Liver (tissue), 9 donors: ENCODE results near the gene GLRA3. TPM values are rescaled to one million over a fixed set of nuclear protein-coding genes. Genes with fewer than 3 reads are reported as not detected.

ENCODE experiments used
- DNase-seq: peaks from one replicate; pipeline ENCODE4 v3.0.0-alpha.2; 2017; ENCODE audit warnings: low spot score
- H3K27ac ChIP-seq, 2 donors: one replicate each; pipeline ENCODE4 v1.7.0; 2013; ENCODE audit warnings: inconsistent platforms in 2 of 2, low read length in 2 of 2, control low read depth in 1 of 2, low read depth in 1 of 2, mild to moderate bottlenecking in 1 of 2
- H3K27me3 ChIP-seq, 4 donors: one replicate each; pipeline versions ENCODE4 v1.6.1 to v1.7.0; 2013; ENCODE audit warnings: low read length in 3 of 4, inconsistent platforms in 1 of 4, mild to moderate bottlenecking in 1 of 4, moderate library complexity in 1 of 4; ENCODE audit not compliant: control insufficient read depth in 4 of 4, insufficient read depth in 4 of 4
- H3K36me3 ChIP-seq, 4 donors: one replicate each; pipeline versions ENCODE4 v1.6.1 to v1.7.0; 2013; ENCODE audit warnings: low read length in 3 of 4, mild to moderate bottlenecking in 3 of 4, low read depth in 1 of 4, moderate library complexity in 1 of 4; ENCODE audit not compliant: control insufficient read depth in 4 of 4, insufficient read depth in 3 of 4
- H3K4me1 ChIP-seq, 4 donors: one replicate each; pipeline versions ENCODE4 v1.6.1 to v1.7.0; 2013; ENCODE audit warnings: low read length in 3 of 4, mild to moderate bottlenecking in 3 of 4, moderate library complexity in 1 of 4; ENCODE audit not compliant: control insufficient read depth in 4 of 4, insufficient read depth in 4 of 4
- H3K4me3 ChIP-seq, 3 donors: one replicate each; pipeline versions ENCODE4 v1.6.1 to v1.7.0; 2013; ENCODE audit warnings: low read length in 3 of 3, control low read depth in 1 of 3, low read depth in 1 of 3, mild to moderate bottlenecking in 1 of 3
- H3K9ac ChIP-seq, 2 donors: one replicate each; pipeline ENCODE4 v1.7.0; 2013; ENCODE audit warnings: low read length in 2 of 2, mild to moderate bottlenecking in 2 of 2, moderate library complexity in 2 of 2, control low read depth in 1 of 2, low read depth in 1 of 2
- H3K9me3 ChIP-seq, 4 donors: one replicate each; pipeline versions ENCODE4 v1.6.1 to v1.7.0; 2013; ENCODE audit warnings: low read length in 3 of 4; ENCODE audit not compliant: control insufficient read depth in 4 of 4
- ATF3 ChIP-seq: IDR thresholded peaks from 2 replicates; pipeline ENCODE4 v1.6.1; 2016; ENCODE audit warnings: antibody characterized with exemption
- CTCF ChIP-seq: fragments of 150-350 bp; IDR thresholded peaks from 2 replicates; pipeline ENCODE4 v1.5.1; 2017; ENCODE audit warnings: improper control_type of control experiment, low read depth, low read length; ENCODE audit not compliant: missing input control
- EGR1 ChIP-seq, 2 donors: IDR thresholded peaks; 2 replicates each; pipeline ENCODE4 v1.6.1; 2016 to 2018; ENCODE audit warnings: antibody characterized with exemption in 2 of 2, low read depth in 2 of 2
- FOXA1 ChIP-seq: IDR thresholded peaks from 2 replicates; pipeline ENCODE4 v1.6.1; 2016; ENCODE audit warnings: antibody characterized with exemption
- FOXA2 ChIP-seq: IDR thresholded peaks from 2 replicates; pipeline ENCODE4 v1.6.1; 2016; ENCODE audit warnings: antibody characterized with exemption
- GABPA ChIP-seq, 2 donors: IDR thresholded peaks in 1 of 2; conservative IDR thresholded peaks in 1 of 2; 2 replicates each; pipeline ENCODE4 v1.6.1; 2016; ENCODE audit warnings: antibody characterized with exemption in 2 of 2, mild to moderate bottlenecking in 1 of 2, moderate library complexity in 1 of 2
- HNF4A ChIP-seq, 2 donors: conservative IDR thresholded peaks; 2 replicates each; pipeline ENCODE4 v1.6.1; 2016; ENCODE audit warnings: antibody characterized with exemption in 2 of 2, mild to moderate bottlenecking in 2 of 2
- HNF4G ChIP-seq: IDR thresholded peaks from 2 replicates; pipeline ENCODE4 v1.6.1; 2016; ENCODE audit warnings: antibody characterized with exemption
- JUND ChIP-seq, 2 donors: IDR thresholded peaks; 2 replicates each; pipeline ENCODE4 v1.6.1; 2016; ENCODE audit warnings: antibody characterized with exemption in 2 of 2
- NR2F2 ChIP-seq: IDR thresholded peaks from 2 replicates; pipeline ENCODE4 v1.6.1; 2016; ENCODE audit warnings: antibody characterized with exemption
- RAD21 ChIP-seq, 2 donors: IDR thresholded peaks; 2 replicates each; pipeline ENCODE4 v1.6.1; 2016; ENCODE audit warnings: antibody characterized with exemption in 2 of 2, mild to moderate bottlenecking in 2 of 2
- RXRA ChIP-seq, 2 donors: IDR thresholded peaks; 2 replicates each; pipeline ENCODE4 v1.6.1; 2017 to 2018; ENCODE audit warnings: antibody characterized with exemption in 2 of 2, mild to moderate bottlenecking in 1 of 2
- SP1 ChIP-seq: IDR thresholded peaks from 2 replicates; pipeline ENCODE4 v1.6.1; 2018; ENCODE audit warnings: antibody characterized with exemption, mild to moderate bottlenecking
- TAF1 ChIP-seq: conservative IDR thresholded peaks from 2 replicates; pipeline ENCODE4 v1.6.1; 2016; ENCODE audit warnings: antibody characterized with exemption, mild to moderate bottlenecking
- YY1 ChIP-seq: IDR thresholded peaks from 2 replicates; pipeline ENCODE4 v1.6.1; 2016; ENCODE audit warnings: antibody characterized with exemption, mild to moderate bottlenecking
- WGBS: extraction: QIAGEN DNeasy Blood & Tissue Kit; methylation state at CpG from one replicate; pipeline ENCODE4 v1.1.7; 2013; 5-methylcytosine and 5-hydroxymethylcytosine counted together
- polyA plus RNA-seq, 2 donors: library from polyadenylated mRNA; stranded (reverse) in 1 of 2; unstranded in 1 of 2; fragments of 200-250 nt in 1 of 2; fragments of >200 nt in 1 of 2; fragmentation: Nextera tagmentation in 1 of 2; extraction: Ambion mirVana in 1 of 2; gene quantifications; one replicate each; pipeline versions ENCODE4 v1.2.1 to v1.2.3, GENCODE V29; 2013 to 2015
- total RNA-seq, 2 donors: library from RNA; depleted of rRNA; stranded (reverse); fragments of >200 nt; gene quantifications; one replicate each; pipeline ENCODE4 v1.2.3, GENCODE V29; 2014
- TF ChIP-seq, protein P1 (sequence below): IDR thresholded peaks from 2 replicates; pipeline ENCODE4 v1.6.1; 2016; ENCODE audit warnings: antibody characterized with exemption, mild to moderate bottlenecking
- TF ChIP-seq, protein P2 (sequence below): IDR thresholded peaks from 2 replicates; pipeline ENCODE4 v1.6.1; 2016; ENCODE audit warnings: antibody characterized with exemption
- TF ChIP-seq, protein P3 (sequence below): IDR thresholded peaks from 2 replicates; pipeline ENCODE4 v1.6.1; 2016; ENCODE audit warnings: antibody characterized with exemption
- donor health status: healthy.
- donor health status: healthy.
- donor health status: healthy.
- donor health status: healthy.
- donor health status: healthy.

Gene GLRA3
- total and polyA plus RNA-seq, 4 donors, result not detected

DNA sequence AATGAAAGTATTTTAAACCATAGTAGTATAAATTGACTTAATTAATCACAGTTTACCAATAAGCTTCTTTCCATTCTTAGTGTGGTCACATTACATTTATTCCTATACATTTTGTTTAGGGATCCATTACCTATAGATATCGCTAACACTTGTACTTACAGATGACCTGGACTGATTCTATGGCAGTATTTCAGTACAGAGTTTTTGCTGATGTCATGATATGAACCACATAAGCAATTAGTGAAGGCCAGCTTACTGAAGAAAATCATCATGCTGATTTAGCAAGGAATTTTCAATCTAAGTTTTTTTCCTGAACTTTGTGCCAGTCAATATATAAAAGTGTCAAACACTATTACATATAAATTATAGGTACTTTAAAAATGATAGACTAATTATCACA, 193.3 kb downstream of the GLRA3 start:
- Histone ChIP-seq H3K4me1 (peaks cover 0 to 3% (median 0%) of the 10 kb centered on the region in 4 donors), H3K27ac (no peak overlapping the region), H3K9me3 (no peaks in the 10 kb centered on the region), H3K27me3 (no peaks in the 10 kb centered on the region), H3K4me3 (no peak overlapping the region), H3K36me3 (no peaks in the 10 kb centered on the region), H3K9ac (no peak overlapping the region)
- TF ChIP-seq CTCF (no peak), HNF4A (conservative IDR thresholded peaks at IDR 0.05) (no peak), RXRA (IDR thresholded peaks at IDR 0.05) (no peak), FOXA2 (no peak), FOXA1 (no peak), SP1 (no peak), JUND (IDR thresholded peaks at IDR 0.05) (no peak), ATF3 (no peak), GABPA (IDR thresholded peaks at IDR 0.05 in 1 of 2, conservative IDR thresholded peaks at IDR 0.05 in 1 of 2) (no peak), NR2F2 (no peak), TAF1 (no peak), YY1 (no peak), RAD21 (IDR thresholded peaks at IDR 0.05) (no peak), EGR1 (IDR thresholded peaks at IDR 0.05; ENCODE audit: low read depth in 2 of 2) (no peak), HNF4G (no peak)
- TF ChIP-seq, protein P1, sequence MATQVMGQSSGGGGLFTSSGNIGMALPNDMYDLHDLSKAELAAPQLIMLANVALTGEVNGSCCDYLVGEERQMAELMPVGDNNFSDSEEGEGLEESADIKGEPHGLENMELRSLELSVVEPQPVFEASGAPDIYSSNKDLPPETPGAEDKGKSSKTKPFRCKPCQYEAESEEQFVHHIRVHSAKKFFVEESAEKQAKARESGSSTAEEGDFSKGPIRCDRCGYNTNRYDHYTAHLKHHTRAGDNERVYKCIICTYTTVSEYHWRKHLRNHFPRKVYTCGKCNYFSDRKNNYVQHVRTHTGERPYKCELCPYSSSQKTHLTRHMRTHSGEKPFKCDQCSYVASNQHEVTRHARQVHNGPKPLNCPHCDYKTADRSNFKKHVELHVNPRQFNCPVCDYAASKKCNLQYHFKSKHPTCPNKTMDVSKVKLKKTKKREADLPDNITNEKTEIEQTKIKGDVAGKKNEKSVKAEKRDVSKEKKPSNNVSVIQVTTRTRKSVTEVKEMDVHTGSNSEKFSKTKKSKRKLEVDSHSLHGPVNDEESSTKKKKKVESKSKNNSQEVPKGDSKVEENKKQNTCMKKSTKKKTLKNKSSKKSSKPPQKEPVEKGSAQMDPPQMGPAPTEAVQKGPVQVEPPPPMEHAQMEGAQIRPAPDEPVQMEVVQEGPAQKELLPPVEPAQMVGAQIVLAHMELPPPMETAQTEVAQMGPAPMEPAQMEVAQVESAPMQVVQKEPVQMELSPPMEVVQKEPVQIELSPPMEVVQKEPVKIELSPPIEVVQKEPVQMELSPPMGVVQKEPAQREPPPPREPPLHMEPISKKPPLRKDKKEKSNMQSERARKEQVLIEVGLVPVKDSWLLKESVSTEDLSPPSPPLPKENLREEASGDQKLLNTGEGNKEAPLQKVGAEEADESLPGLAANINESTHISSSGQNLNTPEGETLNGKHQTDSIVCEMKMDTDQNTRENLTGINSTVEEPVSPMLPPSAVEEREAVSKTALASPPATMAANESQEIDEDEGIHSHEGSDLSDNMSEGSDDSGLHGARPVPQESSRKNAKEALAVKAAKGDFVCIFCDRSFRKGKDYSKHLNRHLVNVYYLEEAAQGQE, result no peak
- TF ChIP-seq, protein P2, sequence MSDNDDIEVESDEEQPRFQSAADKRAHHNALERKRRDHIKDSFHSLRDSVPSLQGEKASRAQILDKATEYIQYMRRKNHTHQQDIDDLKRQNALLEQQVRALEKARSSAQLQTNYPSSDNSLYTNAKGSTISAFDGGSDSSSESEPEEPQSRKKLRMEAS, result no peak
- TF ChIP-seq, protein P3, sequence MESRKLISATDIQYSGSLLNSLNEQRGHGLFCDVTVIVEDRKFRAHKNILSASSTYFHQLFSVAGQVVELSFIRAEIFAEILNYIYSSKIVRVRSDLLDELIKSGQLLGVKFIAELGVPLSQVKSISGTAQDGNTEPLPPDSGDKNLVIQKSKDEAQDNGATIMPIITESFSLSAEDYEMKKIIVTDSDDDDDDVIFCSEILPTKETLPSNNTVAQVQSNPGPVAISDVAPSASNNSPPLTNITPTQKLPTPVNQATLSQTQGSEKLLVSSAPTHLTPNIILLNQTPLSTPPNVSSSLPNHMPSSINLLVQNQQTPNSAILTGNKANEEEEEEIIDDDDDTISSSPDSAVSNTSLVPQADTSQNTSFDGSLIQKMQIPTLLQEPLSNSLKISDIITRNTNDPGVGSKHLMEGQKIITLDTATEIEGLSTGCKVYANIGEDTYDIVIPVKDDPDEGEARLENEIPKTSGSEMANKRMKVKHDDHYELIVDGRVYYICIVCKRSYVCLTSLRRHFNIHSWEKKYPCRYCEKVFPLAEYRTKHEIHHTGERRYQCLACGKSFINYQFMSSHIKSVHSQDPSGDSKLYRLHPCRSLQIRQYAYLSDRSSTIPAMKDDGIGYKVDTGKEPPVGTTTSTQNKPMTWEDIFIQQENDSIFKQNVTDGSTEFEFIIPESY, result no peak
- DNase-seq, result no peak
- WGBS, result 97% methylated on average over 1 of the region's 1 CpG
